ENCODE measurements around the gene IL17RC. TPM values are rescaled to one million over a fixed set of nuclear protein-coding genes. Genes with fewer than 3 reads are reported as not detected.
"Not testable (repeated sequence)": the region's sequence is repeated elsewhere in the genome, so short reads cannot be mapped to it uniquely, and the experiment has no call there.

Gene IL17RC
- total RNA-seq, 4 donors from 2014 or later = 61.1 to 74.4 (median 67.1) TPM

DNA sequence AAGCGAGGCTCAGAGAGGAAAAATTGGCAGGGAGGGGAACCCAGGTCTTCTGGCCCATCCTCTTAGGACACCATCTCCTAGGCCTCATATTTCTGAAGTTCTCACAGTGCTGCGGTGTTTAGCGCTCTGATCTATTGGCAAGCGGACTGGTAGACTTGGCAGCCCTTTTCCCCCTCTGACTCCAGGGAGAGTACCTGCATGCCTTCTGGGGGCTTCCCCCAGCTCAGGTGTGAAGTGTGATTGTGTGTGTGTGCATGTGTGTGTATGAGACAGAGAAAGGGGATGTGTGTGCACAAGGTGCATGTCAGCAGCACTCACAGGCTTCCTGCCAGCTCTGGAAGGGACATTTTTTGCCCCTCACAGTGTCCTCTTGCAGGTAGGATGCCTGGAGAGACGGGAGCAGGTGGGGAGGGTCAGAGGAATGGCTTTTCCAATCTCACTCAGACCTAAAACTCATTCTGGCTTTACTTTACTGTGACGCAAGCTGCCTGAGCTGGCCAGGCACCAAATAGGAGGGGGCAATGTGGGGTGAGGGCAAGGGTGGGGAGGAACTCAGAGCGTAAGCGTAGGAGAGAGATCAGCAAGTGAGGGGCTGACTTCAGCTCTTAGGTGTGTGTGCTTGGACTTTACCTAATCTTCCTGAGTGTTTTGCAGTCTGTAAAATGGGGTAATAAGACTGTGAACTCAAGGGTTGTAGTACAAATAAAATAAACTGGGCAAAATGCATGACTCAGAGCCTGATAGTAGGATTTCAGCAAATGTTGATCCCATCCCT lies 18.2 kb upstream of the IL17RC start:
- TF ChIP-seq POLR2AphosphoS5 (IDR thresholded peaks at IDR 0.05) (peak in 1 of 3 donors; percentile 46), POLR2A (IDR thresholded peaks at IDR 0.05) (no peak)
- intact Hi-C loops (cut with DNase I; ENCODE audit: low total_unique reads) (no loop called here), in situ Hi-C loops (cut with MboI; ENCODE audit: low pct_ligation_motif_present in 1 of 4, low pct_unique_long_range_greater_than_20kb in 1 of 4, low sequenced_read_pairs in 3 of 4) (no loop called here)
- H3K27ac ChIP-seq = peak overlapping the region; percentile 86 to 94 (median 90)
- H3K9me3 ChIP-seq = no peaks in the 10 kb centered on the region
- peak; percentile 60 for DNase-seq
- H3K36me3 ChIP-seq = no peaks in the 10 kb centered on the region
- peak overlapping the region in 1 of 4 donors; percentile 9 for H3K4me3 ChIP-seq
- no peaks in the 10 kb centered on the region for H3K27me3 ChIP-seq
- 21 to 53% methylated on average over 4 to 8 of the region's 8 CpGs for WGBS, 2 donors (ENCODE audit: low coverage in 1 of 2)
- H3K4me1 ChIP-seq = peaks cover 8 to 66% (median 51%) of the 10 kb centered on the region in 4 donors

DNA sequence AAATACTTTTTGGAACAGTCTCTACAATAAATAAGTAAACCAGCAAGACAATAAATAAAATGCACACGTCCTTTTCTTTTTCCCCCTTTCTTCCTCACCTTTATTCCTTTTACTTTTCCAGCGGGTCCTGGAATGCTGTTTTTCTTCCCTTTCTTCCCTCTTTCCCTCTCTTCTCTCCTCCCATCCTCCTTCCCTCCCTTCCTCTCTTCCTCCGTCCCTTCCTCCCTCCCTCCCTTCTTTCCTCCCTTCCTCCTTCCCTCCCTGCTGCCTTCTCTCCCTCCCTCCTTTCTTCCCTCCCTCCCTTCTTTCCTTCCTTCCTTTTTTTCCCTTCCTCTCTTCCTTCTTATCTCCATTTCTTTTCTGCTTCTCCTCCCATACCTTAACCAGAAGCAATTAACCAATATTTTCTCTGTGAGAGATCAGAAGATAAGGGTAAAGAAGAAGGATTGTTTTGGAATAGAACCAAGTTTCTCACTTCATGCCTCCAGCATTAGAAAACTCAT lies 17.6 kb upstream of the IL17RC start:
- Histone ChIP-seq H3K9me3 (no peaks in the 10 kb centered on the region), H3K4me3 (no peak overlapping the region), H3K27ac (peak overlapping the region; percentile 86 to 94 (median 90)), H3K27me3 (no peaks in the 10 kb centered on the region), H3K36me3 (no peaks in the 10 kb centered on the region), H3K4me1 (peaks cover 8 to 65% (median 47%) of the 10 kb centered on the region in 4 donors)
- DNase-seq = no peak
- intact Hi-C loops (cut with DNase I; ENCODE audit: low total_unique reads) = no loop called here
- in situ Hi-C loops (cut with MboI; ENCODE audit: low pct_ligation_motif_present in 1 of 4, low pct_unique_long_range_greater_than_20kb in 1 of 4, low sequenced_read_pairs in 3 of 4) = no loop called here
- TF ChIP-seq, protein P1, sequence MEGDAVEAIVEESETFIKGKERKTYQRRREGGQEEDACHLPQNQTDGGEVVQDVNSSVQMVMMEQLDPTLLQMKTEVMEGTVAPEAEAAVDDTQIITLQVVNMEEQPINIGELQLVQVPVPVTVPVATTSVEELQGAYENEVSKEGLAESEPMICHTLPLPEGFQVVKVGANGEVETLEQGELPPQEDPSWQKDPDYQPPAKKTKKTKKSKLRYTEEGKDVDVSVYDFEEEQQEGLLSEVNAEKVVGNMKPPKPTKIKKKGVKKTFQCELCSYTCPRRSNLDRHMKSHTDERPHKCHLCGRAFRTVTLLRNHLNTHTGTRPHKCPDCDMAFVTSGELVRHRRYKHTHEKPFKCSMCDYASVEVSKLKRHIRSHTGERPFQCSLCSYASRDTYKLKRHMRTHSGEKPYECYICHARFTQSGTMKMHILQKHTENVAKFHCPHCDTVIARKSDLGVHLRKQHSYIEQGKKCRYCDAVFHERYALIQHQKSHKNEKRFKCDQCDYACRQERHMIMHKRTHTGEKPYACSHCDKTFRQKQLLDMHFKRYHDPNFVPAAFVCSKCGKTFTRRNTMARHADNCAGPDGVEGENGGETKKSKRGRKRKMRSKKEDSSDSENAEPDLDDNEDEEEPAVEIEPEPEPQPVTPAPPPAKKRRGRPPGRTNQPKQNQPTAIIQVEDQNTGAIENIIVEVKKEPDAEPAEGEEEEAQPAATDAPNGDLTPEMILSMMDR (IDR thresholded peaks at IDR 0.05) = no peak
- TF ChIP-seq POLR2AphosphoS5 (IDR thresholded peaks at IDR 0.05) (no peak), POLR2A (IDR thresholded peaks at IDR 0.05) (no peak), EP300 (IDR thresholded peaks at IDR 0.05; ENCODE audit: low read depth) (no peak)
- 35 to 37% methylated on average over 3 of the region's 3 CpGs for WGBS, 2 donors (ENCODE audit: low coverage in 1 of 2)

DNA sequence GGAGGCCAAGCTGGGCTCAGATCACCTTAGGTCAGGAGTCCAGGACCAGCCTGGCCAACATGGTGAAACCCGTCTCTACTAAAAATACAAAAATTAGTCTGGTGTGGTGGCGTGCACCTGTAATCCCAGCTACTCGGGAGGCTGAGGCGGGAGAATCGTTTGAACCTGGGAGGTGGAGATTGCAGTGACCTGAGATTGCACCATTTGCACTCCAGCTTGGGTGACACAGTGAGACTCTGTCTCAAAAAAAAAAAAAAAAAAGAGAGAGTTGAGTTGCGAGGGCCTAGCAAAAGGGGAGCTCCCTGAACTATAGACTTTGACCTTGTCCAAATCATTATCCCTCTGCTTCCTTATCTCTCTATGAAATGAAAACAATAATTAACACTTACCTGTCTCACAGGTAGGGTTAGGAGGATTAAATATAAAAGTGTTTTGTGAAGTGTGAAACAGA lies 15.9 kb upstream of the IL17RC start:
- peak overlapping the region; percentile 86 to 94 (median 90) for H3K27ac ChIP-seq
- H3K9me3 ChIP-seq; H3K36me3 ChIP-seq; H3K4me3 ChIP-seq; in situ Hi-C loops (cut with MboI; ENCODE audit: low pct_ligation_motif_present in 1 of 4, low pct_unique_long_range_greater_than_20kb in 1 of 4, low sequenced_read_pairs in 3 of 4); H3K27me3 ChIP-seq; intact Hi-C loops (cut with DNase I; ENCODE audit: low total_unique reads): not testable (repeated sequence)
- TF ChIP-seq EP300 (IDR thresholded peaks at IDR 0.05; ENCODE audit: low read depth) = peak; percentile 12
- TF ChIP-seq POLR2AphosphoS5 (IDR thresholded peaks at IDR 0.05) = peak in 2 of 3 donors; percentile 40 to 50
- peak; percentile 60 for DNase-seq
- 62 to 80% methylated on average over 1 to 6 of the region's 6 CpGs for WGBS, 2 donors (ENCODE audit: low coverage in 1 of 2)
- H3K4me1 ChIP-seq = peaks cover 8 to 56% (median 45%) of the 10 kb centered on the region in 4 donors

DNA sequence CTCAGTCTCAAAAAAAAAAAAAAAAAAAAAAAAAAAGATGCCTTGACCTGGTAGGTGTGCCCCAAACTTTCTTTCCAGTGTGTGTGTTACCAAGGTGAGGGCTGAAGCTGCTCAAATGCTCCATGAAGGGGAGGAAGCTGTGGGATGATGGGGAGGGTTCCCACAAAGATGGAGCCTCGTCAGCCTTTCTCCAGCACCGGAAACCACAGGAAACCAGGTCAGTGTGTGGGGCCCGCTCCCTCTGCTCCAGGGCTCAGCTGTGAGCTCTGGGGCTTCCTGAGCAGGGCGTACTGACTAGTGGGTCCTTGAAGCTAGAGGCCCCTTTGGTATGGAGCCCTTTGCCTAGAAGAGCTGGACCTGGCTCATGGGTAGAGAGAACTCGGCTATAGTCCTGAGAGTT lies 14.9 kb upstream of the IL17RC start:
- peaks cover 8 to 48% (median 41%) of the 10 kb centered on the region in 4 donors for H3K4me1 ChIP-seq
- peak overlapping the region in 1 of 4 donors; percentile 55 for H3K4me3 ChIP-seq
- 63% methylated on average over 5 of the region's 5 CpGs; no CpG with 5 or more reads in 1 of the 2 donors for WGBS, 2 donors (ENCODE audit: low coverage in 1 of 2)
- intact Hi-C loops (cut with DNase I; ENCODE audit: low total_unique reads) = no loop called here
- no peaks in the 10 kb centered on the region for H3K9me3 ChIP-seq
- no peaks in the 10 kb centered on the region for H3K27me3 ChIP-seq
- H3K27ac ChIP-seq = peak overlapping the region; percentile 79 to 94 (median 86)
- peaks cover 0 to 4% (median 0%) of the 10 kb centered on the region in 4 donors for H3K36me3 ChIP-seq
- in situ Hi-C loops (cut with MboI; ENCODE audit: low pct_ligation_motif_present in 1 of 4, low pct_unique_long_range_greater_than_20kb in 1 of 4, low sequenced_read_pairs in 3 of 4) = no loop called here
- no peak for TF ChIP-seq POLR2A (IDR thresholded peaks at IDR 0.05)
- TF ChIP-seq EP300 (IDR thresholded peaks at IDR 0.05; ENCODE audit: low read depth) = no peak
- no peak for TF ChIP-seq POLR2AphosphoS5 (IDR thresholded peaks at IDR 0.05)
- TF ChIP-seq, protein P1 (IDR thresholded peaks at IDR 0.05) = no peak
- no peak for DNase-seq

Data from transverse colon (tissue), 4 donors.